ENCODE measurements around the gene DOLPP1.

DNA sequence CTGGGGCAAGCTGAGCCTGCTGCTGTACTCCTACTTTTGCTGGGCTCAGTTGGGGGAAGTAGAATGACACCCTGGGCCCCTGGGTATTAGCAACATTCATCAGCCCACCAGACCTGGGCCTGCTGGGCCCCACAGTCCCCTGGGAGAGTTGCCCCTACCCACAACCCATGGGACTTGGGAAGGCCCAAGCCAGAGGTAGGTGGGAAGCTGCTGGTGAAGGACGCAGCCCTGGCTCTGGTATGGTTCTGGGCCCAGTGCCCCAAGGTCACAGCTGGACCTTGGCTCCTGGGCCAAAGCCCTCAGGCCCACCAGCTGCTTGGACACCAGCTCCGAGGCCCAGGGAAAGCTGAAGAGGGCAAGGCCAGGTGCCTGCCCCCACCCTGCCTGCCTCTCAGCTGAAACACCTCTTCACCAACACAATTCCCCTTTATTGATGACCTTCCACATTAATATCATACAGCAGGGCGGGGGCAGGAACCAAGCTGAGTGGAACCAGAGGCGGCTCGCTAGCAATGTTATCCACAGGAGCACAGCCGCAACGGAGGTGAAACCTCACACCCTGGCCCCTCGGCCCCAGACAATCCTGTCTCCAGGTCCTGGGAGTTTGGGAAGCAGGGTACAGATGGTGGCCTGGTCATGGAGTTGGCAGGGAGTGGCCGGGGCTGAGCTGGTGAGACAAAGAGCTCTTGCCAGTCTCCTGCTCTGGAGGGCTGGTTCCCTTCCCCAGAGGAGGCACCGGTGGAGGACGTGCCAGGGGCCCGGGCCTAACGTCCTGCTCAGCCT, 13.7 kb downstream of the DOLPP1 start:
- TF ChIP-seq, protein P1, sequence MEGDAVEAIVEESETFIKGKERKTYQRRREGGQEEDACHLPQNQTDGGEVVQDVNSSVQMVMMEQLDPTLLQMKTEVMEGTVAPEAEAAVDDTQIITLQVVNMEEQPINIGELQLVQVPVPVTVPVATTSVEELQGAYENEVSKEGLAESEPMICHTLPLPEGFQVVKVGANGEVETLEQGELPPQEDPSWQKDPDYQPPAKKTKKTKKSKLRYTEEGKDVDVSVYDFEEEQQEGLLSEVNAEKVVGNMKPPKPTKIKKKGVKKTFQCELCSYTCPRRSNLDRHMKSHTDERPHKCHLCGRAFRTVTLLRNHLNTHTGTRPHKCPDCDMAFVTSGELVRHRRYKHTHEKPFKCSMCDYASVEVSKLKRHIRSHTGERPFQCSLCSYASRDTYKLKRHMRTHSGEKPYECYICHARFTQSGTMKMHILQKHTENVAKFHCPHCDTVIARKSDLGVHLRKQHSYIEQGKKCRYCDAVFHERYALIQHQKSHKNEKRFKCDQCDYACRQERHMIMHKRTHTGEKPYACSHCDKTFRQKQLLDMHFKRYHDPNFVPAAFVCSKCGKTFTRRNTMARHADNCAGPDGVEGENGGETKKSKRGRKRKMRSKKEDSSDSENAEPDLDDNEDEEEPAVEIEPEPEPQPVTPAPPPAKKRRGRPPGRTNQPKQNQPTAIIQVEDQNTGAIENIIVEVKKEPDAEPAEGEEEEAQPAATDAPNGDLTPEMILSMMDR (IDR thresholded peaks at IDR 0.05 in 8 of 11, conservative IDR thresholded peaks at IDR 0.05 in 3 of 11), result no peak
- TF ChIP-seq POLR2AphosphoS5 (IDR thresholded peaks at IDR 0.05), result peak in 1 of 3 donors; percentile 35
